ENCODE results near the gene CRELD1. TPM values are rescaled to one million over a fixed set of nuclear protein-coding genes. Genes with fewer than 3 reads are reported as not detected.

Gene CRELD1
- total RNA-seq, 1 donor from 2014 or later = 51.4 TPM

DNA sequence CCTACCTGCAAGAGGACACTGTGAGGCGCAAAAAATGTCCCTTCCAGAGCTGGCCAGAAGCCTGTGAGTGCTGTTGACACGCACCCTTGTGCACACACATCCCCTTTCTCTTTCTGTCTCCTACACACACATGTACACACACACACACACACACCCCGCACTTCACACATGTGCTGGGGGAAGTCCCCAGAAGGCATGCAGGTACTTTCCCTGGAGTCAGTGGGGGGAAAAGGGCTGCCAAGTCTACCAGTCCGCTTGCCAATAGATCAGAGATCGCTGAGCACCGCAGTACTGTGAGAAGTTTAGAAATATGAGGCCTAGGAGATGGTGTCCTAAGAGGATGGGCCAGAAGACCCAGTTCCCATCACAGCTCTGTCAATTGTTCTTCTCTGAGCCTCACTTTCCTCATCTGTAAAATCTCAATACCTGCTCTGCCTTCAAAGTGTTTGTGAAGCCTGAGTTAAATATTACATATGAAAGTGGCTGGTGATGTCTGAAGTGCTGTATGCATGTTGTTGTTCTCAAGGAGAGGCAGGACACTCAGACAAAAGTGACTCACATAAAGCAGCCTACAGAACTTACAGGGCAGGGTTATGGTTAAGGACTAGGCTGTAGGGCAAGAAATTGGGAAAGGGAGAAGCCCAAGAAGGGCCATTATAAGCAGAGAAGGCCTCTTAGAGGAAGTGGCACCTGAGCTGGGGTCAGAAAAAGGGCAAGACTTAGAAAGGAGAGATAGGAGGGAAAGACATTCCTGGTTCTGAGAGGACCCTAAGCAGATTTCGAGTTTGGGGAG is 24.2 kb upstream of the CRELD1 start:
- no peak for DNase-seq
- H3K27ac ChIP-seq = no peak overlapping the region

DNA sequence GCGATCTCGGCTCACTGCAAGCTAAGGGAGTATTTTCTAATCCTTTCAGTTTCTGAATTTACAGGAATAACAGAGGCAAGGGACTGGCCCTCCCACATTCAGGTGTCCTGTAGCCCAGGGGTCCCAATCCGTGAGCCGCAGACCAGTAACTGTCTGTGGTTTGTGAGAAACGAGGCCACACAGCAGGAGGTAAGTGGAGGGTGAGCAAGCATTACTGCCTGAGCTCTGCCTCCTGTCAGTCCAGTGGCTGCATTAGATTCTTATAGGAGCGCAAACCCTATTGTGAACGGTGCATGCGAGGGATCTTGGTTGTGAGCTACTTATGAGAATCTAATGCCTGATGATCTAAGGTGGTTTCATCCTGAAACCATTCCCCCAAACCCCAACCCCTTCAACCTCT is 21.8 kb upstream of the CRELD1 start:
- peaks cover 27% of the 10 kb centered on the region for H3K4me1 ChIP-seq
- intact Hi-C loops (cut with DNase I) = no loop called here
- TF ChIP-seq, protein P1, sequence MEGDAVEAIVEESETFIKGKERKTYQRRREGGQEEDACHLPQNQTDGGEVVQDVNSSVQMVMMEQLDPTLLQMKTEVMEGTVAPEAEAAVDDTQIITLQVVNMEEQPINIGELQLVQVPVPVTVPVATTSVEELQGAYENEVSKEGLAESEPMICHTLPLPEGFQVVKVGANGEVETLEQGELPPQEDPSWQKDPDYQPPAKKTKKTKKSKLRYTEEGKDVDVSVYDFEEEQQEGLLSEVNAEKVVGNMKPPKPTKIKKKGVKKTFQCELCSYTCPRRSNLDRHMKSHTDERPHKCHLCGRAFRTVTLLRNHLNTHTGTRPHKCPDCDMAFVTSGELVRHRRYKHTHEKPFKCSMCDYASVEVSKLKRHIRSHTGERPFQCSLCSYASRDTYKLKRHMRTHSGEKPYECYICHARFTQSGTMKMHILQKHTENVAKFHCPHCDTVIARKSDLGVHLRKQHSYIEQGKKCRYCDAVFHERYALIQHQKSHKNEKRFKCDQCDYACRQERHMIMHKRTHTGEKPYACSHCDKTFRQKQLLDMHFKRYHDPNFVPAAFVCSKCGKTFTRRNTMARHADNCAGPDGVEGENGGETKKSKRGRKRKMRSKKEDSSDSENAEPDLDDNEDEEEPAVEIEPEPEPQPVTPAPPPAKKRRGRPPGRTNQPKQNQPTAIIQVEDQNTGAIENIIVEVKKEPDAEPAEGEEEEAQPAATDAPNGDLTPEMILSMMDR (IDR thresholded peaks at IDR 0.05) = no peak
- no peak overlapping the region for H3K27ac ChIP-seq
- H3K36me3 ChIP-seq = no peaks in the 10 kb centered on the region
- H3K27me3 ChIP-seq = no peaks in the 10 kb centered on the region
- no peaks in the 10 kb centered on the region for H3K9me3 ChIP-seq
- H3K4me3 ChIP-seq = no peak overlapping the region
- ATAC-seq (no peak), DNase-seq (no peak)

More for the DNA sequence above, 24.2 kb upstream of the CRELD1 start:
- no peaks in the 10 kb centered on the region for H3K9me3 ChIP-seq
- intact Hi-C loops (cut with DNase I) = no loop called here
- no peak overlapping the region for H3K4me3 ChIP-seq
- H3K27me3 ChIP-seq = no peaks in the 10 kb centered on the region
- ATAC-seq = peak; percentile 86
- peaks cover 4% of the 10 kb centered on the region for H3K36me3 ChIP-seq
- peaks cover 10% of the 10 kb centered on the region for H3K4me1 ChIP-seq
- TF ChIP-seq, protein P1 (IDR thresholded peaks at IDR 0.05) = no peak

DNA sequence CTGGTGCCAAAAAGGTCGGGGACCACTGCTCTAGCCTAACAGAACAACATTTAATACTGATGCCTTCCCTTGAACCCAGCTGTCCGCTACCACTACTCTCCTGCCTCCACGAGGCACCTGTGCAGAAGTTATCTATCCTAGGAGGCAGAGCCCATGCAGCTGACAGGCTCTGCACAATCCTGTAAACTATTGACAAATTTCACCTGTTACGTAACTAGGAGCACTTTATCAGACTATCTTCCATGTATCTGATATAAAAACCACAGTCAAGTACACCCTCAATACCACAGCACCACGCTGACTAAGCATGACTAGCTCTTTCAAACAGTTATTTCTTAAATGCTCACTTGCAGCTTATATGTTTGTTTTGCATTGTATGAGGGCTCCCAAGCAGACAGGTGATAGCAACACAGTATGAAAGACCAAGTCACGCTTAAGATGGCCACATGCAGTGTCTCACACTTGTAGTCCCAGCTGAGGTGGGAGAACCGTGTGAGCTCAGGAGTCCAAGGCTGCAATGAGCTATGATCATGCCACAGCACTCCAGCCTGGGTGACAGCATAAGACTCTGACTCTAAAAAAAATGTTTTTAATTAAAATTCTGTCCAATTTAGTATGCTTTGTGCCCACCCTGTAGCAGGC is 21.2 kb upstream of the CRELD1 start:
- Histone ChIP-seq H3K27me3 (no peaks in the 10 kb centered on the region), H3K36me3 (no peaks in the 10 kb centered on the region), H3K4me3 (no peak overlapping the region), H3K27ac (no peak overlapping the region), H3K4me1 (peaks cover 28% of the 10 kb centered on the region), H3K9me3 (no peaks in the 10 kb centered on the region)
- ATAC-seq (no peak), DNase-seq (no peak)
- intact Hi-C loops (cut with DNase I) = no loop called here
- TF ChIP-seq, protein P1 (IDR thresholded peaks at IDR 0.05) = no peak

DNA sequence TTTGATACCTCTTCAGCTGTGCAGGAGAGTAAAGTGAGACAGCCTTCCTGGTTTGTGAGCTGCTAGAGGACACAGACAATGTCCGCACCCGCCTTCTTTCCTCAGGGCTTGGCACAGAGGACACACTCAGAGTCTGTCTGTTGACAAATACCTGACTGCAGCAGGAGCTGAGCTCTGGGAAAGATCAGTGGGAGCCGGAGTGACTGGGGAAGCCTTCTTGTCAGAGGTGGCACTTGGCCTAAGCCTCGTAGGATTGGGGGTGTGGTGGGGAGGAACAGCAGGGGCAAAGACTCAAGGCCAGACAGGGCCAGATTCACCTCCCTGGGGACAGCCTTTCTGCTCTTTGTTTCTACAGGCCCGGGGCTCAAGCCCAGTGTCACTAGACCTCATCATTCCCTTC is 20.0 kb upstream of the CRELD1 start:
- Histone ChIP-seq H3K4me3 (no peak overlapping the region), H3K4me1 (peaks cover 38% of the 10 kb centered on the region), H3K27ac (no peak overlapping the region), H3K36me3 (no peaks in the 10 kb centered on the region), H3K27me3 (no peaks in the 10 kb centered on the region), H3K9me3 (no peaks in the 10 kb centered on the region)
- ATAC-seq (no peak), DNase-seq (no peak)
- intact Hi-C loops (cut with DNase I) = no loop called here
- TF ChIP-seq, protein P1 (IDR thresholded peaks at IDR 0.05) = no peak

DNA sequence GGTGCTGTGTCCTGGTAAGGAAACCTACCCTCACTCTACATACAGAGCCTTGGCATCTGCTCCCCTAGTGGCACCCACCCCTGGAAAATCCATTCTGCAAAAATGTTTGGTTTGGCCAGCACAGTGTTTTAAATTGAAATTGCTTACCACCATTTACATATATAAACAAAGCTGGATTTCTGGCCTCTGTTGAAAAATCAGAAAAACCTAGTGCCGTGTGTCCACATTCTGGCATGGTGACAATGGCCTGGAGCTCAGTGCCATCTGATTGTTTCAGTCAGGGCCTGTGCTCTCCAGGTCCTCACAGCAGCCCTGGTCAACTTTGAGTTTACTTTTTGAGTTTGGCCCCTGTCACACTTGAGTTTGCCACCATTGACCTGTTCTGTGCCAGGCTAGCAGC is 19.6 kb upstream of the CRELD1 start:
- DNase-seq (no peak), ATAC-seq (no peak)
- TF ChIP-seq, protein P1 (IDR thresholded peaks at IDR 0.05) = no peak
- no peak overlapping the region for H3K27ac ChIP-seq
- no peak overlapping the region for H3K4me3 ChIP-seq
- intact Hi-C loops (cut with DNase I) = no loop called here
- H3K4me1 ChIP-seq = peaks cover 39% of the 10 kb centered on the region
- no peaks in the 10 kb centered on the region for H3K36me3 ChIP-seq
- no peaks in the 10 kb centered on the region for H3K27me3 ChIP-seq
- H3K9me3 ChIP-seq = no peaks in the 10 kb centered on the region

All from upper lobe of right lung (tissue), 1 donor.